NCI-H748 treated with DMSO at 0.1 percent for 48 hours (cell line): ENCODE measurements around the gene MRPS2.
"Not testable (repeated sequence)": the region's sequence is repeated elsewhere in the genome, so short reads cannot be mapped to it uniquely, and the experiment has no call there.

Experiments
- DNase-seq: peaks from one replicate; lab custom pipeline; 2025; lab: John Stamatoyannopoulos, UW

Gene MRPS2

DNA sequence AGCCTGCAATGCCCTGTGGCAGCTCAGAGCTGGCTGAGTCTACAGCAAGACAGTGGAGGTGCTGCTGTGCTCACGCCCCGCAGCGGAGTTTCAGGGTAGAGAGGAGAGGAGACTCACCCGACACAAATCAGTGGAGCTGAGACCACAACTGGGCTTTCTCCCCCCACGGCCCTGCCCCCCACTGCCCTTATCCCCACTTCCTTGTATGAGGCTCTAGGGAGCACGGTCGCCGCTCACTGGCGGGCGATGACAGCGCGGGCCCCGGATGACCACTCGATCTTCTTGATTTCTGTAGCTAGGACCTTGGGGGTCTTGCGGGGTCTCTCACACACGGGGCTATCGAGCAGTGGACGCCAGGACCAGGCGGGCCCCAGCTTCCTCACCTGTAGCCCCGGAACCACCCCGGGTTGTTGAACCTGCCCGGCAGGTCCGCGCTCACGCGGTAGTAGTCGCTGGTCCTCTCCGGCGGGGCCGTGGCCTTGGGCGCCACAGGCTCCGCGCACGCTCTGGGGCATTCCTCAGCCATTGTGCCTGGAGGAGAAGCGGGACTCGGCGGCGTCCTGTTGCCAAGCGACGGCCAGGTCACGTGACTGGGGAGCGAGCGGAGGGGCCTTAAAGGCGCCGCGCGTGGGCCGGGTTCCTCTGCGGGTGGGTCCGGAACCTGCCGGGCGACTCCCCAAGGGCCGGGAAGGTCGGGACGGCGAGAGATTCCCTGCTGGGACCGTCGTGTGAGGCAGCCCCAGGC is 984 bp upstream of the MRPS2 start:
- peak; percentile 78 for DNase-seq

- DNase-seq = no peak
Observed at GRCh38 chr9:135500071-135500524, 384 bp upstream of the MRPS2 start.

GRCh38 chr9:135501261-135502167 is 1.0 kb downstream of the MRPS2 start:
- DNase-seq = no peak

- no peak for DNase-seq
Observed at GRCh38 chr9:135502168-135502872, 1.8 kb downstream of the MRPS2 start.

GRCh38 chr9:135502873-135503321 is 2.4 kb downstream of the MRPS2 start:
- DNase-seq = no peak

DNA sequence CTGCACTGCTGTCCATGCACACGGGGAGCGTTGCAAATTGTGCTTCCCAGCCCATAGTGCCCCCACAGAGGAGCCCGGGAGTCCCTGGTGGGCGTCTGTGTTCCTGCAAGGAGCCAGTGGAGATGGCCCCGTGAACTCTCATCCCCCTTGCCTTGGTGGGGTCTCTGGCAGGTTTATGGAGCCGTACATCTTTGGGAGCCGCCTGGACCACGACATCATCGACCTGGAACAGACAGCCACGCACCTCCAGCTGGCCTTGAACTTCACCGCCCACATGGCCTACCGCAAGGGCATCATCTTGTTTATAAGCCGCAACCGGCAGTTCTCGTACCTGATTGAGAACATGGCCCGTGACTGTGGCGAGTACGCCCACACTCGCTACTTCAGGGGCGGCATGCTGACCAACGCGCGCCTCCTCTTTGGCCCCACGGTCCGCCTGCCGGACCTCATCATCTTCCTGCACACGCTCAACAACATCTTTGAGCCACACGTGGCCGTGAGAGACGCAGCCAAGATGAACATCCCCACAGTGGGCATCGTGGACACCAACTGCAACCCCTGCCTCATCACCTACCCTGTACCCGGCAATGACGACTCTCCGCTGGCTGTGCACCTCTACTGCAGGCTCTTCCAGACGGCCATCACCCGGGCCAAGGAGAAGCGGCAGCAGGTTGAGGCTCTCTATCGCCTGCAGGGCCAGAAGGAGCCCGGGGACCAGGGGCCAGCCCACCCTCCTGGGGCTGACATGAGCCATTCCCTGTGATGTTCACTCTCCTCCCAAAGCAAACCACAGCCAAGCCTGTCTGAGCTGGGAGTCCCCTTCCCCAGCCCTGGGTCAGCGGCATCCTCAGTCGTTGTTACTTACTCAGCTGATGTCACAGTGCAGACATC is 3.1 kb downstream of the MRPS2 start:
- no peak for DNase-seq

DNA sequence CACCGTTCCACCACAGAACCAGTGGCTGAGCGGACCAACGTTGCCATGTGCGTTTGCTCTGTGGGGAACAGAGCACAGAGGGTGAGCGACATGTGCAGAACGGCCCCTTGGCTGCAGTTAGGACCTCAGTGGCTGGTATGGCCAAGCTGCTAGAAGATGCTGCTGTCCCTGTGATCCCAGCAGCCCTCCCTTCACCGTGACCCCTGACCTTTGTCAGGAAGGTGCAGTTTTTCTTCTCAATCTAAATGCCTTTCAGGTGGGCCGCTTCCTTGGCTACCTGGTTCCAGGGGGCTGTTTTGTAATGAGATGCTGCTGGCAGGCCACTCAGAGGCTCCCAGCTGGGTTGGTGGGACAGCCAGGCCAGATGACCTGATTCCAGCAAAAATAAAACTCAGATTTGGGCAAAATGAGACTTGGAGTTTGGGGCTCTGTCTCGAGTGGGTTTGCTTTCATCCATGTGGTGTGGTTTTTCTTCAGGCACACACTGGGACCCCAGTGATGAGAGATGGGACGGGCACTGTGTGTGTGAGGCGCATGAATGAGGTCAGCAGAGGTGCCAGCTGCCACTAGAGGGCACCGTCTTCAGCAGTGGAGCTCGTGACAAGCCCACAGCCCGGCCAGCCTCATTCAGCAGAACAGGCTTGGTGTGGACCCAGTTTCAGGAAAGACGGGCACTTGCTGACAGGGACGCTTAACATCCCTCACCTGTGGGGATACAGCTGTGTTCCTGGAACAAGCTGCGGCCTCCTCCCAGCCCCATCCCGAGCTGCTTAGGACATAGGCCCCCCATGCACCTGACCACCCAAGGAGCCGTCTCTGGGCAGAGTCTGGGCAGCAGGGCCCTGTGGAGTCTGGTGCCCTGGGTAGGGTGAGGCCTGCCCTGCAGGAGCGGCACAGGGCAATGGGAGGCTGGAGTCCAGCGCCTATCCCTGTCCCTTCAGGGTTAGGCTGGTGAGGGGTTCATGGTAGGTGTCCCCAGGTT is 4.1 kb downstream of the MRPS2 start:
- peak; percentile 6 for DNase-seq

GRCh38 chr9:135505406-135506187 is 5.1 kb downstream of the MRPS2 start:
- no peak for DNase-seq

DNA sequence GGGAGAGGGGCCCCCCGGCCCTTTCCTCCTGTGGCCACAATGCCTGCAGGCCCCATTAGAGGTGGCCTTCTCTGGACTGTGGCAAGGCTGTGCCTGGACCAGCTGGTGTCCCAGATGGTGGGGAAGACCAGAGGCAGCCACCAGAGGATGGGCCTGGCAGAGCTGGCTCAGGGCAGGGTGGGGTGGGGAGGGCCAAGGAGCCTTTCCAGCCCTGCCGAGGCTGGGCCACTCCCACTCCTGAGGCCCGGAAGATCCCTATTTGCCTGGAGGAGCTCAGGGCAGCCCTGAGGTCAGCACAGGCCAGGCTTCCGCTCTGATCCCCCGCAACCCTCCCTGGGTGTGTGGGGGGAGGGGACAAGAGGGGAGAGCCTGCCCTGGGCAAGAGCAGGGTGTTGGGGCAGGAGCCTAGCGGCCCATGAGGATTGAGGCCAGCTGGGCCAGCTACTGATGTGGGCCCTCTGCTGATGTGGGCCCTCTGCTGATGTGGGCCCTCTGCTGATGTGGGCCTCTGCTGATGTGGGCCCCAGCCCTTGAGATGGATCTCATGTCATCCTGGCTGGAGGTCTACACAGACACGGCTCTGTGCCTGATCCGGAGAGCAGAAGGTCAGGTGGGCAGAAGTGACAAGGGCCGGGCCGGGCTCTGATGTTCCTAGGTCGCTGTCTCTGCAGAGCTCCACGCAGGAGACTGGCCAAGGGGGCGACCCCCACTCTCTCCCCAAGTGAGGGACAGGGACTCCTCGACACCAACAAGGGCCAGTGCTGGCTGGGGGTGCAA is 6.0 kb downstream of the MRPS2 start:
- no peak for DNase-seq

- DNase-seq = no peak
Observed at GRCh38 chr9:135507104-135508035, 6.9 kb downstream of the MRPS2 start.

GRCh38 chr9:135508211-135508820 is 7.8 kb downstream of the MRPS2 start:
- no peak for DNase-seq

GRCh38 chr9:135509458-135509857 is 9.0 kb downstream of the MRPS2 start:
- DNase-seq = no peak

GRCh38 chr9:135512241-135512603 is 11.7 kb downstream of the MRPS2 start:
- no peak for DNase-seq

GRCh38 chr9:135512904-135513303 is 12.4 kb downstream of the MRPS2 start:
- no peak for DNase-seq

DNA sequence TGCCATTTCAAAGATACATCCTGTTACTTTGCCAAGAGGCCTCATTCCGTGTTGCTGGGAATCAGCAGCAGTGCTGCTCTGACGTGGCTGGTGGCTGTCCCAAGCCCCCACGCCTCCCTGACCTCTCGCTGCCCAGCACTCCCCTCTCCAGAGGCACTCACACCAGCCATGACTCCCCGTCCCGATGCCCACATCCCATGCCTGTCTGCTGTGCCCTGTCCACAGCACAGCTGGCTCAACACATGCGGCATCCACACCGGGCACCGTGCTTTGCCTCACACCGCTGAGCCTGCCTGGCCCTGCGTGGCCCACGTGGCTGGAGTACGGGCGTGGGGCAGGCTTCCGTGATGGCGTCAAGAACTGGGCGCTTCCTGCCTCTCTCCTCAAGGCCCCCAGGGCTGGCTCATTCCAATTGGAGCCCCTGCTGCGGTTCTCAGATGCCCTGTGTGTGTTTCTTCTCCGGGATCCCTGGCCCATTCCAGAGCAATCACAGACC is 12.9 kb downstream of the MRPS2 start:
- DNase-seq = no peak

GRCh38 chr9:135513906-135514305 is 13.4 kb downstream of the MRPS2 start:
- not testable (repeated sequence) for DNase-seq
